CD4-positive, alpha-beta T cell treated with Interleukin-12 subunit alpha and Interleukin-12 subunit beta, for 1 hour (primary cell): ENCODE data around the gene TP53BP2.

Source experiments
- DNase-seq: peaks from one replicate; pipeline ENCODE4 v3.0.0-alpha.2; 2020

TP53BP2 gene

DNA sequence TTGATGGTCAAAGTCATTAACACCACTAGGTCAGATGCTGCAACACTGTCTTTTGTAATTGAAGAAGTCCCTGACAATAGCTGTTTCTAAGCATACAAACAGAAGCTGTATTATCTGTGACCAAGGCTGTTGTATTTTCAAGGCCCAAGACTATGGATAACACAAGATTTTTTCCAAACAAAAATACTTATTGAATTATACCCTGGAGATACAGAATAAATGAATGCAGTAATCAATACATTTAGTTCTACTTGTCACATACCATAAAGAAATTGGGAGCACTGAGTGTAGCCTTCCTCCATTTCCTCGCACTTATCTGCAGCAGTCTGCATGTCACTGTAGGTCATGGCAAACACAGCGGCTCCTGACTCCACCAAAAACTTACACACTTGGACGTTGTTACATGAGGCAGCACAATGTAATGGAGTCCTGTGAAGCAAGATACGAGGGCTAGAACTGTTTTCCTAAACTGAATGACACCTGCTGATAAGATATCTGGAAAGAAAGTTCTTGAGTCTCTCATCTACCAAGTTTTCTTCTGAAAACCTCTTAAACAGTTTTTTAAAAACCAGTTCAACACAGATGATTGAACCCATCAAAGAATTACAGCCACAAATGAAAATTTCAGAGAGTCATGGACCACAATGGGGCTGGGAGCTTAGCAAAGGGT, 56.9 kb downstream of the TP53BP2 start:
- DNase-seq = no peak

DNA sequence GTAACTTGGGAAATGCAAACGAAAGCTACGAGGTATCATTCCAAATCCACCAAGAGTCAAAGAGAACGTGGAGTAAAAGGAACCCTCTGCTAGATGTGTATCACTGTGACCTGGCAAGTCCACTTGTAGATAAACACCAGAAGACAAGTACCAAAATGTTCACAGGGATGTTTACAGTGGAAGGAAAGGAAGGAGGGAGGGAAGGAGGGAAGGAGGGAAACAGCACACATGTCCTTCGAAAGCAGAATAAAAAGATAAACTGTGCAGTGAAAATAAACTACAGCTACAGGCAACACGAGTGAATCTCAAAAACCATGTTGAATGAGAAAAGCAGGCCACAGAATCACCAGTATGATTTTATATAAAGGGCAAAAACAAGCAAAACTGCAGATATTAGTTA, 59.9 kb downstream of the TP53BP2 start:
- no peak for DNase-seq

DNA sequence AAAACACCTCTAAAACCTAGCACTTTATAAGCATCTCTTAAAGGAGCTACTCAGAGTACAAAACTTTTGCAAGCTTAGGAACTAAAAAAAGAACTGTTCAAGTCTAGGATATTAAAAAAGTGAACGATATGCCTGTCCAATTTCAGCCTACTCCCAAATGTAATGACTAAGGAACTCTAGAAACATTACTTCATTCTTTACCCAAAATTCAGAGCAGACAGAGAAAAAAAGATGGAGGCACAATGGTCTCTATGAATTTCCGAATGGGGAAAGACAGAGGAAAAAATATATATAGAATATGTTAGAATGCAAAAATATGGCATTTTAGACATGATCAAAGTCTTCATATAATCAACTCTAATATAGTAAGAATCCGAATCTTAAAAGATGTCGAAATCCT, 61.2 kb downstream of the TP53BP2 start:
- DNase-seq = no peak

DNA sequence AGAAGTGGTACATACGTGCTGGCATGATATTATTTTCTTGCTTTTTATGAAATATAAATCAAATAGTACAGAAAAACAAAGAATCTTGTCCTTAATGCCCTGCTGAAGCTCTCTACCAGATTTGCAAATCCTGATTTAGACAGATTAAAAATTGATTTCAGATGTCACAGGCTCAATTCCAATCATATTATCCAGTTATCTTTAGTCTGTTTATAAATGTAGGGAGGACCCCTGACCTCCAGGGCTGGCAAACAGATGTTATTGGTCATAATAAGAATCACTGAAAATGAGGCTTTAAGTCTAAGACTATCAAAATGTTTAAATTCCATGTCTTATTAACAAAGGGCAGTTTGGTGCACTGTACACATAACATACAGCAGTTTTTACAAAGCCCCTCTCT, 62.1 kb downstream of the TP53BP2 start:
- no peak for DNase-seq

DNA sequence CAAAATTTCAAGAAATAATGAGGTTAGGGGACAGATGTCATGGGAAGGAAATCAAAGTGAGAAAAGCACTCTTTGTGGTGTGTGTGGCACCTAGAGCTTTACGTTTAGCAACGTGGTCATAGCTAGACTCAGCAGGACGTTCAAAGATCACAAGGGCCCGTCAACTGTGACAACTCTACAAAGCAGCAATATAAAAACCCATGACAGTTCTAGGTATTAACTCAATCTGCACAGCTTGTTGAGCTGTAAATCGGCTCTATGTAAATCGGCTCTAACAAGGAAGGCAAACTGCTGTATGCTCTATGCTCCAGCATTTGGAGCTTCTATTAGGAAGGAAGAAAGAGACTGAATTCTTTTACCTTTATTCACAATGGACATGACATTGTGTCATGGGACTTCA, 64.8 kb downstream of the TP53BP2 start:
- DNase-seq = no peak

DNA sequence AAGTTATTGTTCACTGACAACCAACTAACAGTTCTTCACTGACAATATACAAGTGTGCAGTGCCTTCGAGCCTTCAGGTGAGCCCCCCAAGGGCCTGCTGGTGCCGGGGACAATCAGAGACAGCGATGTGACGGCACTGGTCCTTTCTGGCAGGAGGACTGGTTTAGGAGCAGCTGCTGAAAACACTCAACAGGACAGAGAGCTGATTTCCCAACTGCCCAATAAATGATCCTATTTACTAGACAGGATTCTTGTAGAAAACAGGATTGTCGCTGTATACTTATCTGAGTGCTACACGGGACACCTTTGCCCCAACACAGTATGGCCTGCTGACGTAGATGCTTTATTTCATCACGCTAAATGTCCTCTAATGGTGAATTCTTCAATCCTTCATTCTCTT, 65.4 kb downstream of the TP53BP2 start:
- no peak for DNase-seq

DNA sequence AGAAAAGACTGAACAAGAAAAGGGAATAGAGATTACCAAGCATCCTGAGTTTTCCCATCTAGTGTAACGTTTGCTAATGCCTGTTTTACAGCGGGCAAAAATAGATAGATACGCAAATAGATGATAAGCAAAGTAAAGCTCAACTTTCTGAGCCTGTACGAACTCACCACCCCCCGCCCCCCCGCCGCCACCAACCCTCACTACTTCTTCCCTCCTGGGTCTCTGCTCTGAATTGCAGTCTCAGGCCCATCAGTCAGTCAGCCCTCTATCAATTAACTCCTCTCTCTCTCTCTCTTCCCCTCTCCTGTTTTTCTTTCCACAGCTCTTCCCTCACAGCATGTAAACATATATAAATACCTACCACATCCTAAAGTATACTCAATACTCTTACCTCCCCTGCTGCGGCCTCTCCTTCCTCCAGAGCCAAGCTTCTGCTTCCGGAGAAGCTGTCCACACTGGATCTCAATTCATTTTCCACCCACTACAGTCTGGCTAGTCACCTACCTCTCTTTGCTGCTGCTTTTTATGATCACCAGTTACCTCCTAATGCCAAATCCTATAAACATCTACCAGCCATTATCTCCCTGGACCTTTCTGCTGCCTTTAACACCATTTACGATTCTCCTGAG, 68.8 kb downstream of the TP53BP2 start:
- no peak for DNase-seq

DNA sequence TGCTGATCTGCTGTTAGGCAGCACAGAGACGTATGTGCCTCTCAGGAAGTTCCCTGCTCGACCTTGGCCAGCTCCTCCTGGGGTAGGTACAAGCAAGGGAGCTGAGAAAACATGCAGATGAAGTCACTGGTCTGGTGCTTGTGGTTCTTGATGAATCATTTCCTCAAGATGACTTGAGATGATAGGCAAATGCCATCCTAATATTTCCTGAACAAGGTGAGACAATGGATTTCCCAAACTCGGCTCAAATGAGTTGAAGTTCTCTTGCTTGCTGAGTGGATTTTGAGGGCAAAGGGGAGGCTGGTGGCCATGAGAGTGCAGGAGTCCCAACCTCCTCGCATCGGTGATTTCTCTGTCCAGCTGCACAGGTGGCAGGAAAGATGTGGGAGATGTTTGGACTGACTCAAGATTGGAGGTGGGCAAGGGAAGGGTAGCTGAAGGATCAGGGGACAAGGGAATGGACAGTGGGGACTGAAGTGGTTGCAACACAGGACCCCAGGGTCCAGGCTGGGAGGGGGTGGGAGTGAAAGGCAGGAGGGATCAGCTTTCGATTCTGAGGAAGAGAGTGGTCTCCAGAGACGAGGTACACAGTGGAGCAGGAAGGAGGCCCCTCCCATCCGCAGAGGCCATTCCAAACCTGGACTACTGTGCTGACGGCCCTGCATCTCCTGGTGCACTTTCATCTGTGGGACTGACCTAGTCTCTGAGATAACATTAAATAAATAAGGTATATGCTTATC, 69.5 kb downstream of the TP53BP2 start:
- DNase-seq = peak; percentile 37

DNA sequence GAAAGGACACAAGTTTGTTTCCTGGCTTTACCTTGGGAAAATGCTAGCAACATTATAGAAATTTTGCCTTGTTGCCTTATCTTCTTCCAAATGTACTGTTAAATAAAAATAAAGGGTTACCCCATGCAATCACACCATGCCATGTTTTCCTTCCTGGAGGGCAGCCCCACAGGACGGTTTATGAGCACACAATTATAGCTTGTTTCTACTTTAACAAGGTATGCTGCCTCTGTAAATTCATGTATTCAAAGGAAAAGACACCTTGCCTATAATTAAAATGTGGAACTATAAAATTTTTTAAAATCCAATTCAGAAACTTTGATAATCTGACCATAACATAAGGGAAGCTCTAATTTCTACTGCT, 70.1 kb downstream of the TP53BP2 start:
- DNase-seq = no peak

DNA sequence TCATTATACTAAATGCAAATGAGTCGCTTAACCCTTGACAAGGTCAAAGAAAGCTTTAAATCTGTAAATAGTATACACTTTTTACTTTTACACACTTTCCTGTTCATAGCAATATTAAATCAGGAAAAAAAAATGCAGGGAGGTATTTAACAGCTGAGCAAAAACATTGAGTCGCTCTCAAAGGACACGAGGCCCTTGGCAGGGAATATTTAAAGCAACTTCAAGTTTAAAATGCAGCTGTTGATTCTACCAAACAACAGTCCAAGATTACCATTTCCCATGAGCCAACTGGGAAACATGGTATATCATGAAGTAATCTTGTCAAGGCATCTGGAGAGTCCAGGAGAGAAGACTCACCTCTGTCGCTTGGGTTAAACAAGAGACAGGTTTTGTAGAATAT, 70.7 kb downstream of the TP53BP2 start:
- no peak for DNase-seq

DNA sequence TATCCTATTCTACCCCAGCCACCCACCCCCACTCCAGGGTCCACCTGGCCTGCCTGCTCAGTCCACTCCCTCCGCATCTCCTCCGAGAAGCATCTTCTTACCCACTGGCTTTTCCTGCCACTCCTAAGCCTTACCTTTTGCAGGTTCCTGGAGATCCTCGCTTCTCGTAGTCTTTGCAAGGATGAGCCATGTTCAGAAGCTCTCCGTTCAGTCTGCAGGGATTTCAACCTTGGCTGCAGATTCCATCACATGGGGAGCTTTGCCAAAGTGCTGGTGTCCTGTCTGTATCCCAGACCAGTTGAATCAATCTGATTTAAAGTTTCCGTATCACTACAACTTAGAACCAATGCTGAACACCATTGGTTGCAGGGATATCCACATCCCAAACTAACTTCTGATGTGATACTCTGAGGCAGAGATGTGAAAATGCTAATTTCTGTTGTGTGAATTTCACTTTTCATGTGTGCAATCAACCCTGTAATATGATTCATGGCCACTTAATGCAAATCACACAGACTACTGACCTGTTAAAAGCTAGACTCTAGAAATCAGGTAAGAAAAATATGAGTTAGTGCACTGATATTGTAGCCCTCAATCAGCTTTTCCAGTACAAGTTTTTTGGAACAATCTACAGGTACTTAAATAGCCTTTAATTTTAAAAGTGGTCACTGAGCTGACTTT, 71.5 kb downstream of the TP53BP2 start:
- DNase-seq = no peak

DNA sequence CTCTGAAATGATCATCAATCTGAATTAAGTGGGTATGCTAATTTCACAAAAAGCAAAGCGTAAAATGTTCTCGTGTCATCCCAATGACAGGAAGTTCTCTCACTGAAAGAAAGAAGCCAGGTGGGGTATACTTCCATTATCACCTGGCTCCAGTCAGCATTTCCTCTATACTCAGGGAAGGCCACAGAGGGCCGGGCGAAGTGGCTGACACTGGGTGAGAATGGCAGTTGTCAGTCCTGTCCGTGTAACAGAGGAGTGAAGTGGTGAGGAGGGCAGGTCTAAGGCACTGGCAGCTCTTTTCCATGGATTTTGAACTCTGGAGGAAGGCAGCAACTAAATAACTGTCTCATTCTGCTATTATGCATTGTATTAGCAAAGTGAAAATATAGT, 73.0 kb downstream of the TP53BP2 start:
- DNase-seq = no peak

DNA sequence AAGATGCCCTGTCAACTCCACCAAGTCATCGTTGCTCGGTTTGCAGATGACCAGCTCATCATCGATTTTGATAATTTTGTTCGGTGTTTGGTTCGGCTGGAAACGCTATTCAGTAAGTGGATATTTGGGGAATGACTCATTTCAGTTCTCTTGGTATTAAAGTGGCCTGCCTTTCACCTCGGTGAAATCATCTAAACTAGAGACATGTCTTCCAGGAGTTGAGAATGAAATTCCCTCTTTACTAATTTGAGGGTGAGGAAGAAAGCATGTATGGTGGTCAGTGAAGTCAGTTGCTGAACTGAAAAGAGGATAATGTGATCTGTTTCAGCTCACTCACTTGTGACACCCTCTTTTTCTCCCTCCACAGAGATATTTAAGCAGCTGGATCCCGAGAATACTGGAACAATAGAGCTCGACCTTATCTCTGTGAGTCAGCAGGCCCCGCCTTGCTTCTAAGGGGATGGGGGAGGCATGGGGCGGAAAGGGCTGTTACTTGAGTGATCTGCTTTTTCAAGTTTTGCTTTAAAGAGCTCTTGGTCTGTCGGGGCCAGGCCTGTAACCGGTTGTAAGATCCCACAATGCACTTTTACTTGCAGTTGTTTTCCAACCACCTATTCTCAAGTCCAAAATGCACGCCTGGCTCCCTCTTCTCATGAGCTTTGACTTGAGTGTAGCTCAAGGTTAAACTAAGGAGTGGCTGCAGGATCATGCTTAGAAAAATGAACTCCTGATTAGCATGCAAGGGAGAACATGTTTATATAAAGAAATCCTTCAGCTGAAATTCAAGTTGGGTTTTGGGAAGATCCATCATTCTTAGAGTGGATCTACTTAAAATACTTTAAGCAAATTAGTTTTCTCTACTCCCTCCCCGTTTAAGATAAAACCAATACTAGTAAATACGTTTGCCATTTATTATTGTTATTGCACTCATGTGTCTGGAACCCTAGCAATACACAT, 73.7 kb downstream of the TP53BP2 start:
- DNase-seq = no peak

DNA sequence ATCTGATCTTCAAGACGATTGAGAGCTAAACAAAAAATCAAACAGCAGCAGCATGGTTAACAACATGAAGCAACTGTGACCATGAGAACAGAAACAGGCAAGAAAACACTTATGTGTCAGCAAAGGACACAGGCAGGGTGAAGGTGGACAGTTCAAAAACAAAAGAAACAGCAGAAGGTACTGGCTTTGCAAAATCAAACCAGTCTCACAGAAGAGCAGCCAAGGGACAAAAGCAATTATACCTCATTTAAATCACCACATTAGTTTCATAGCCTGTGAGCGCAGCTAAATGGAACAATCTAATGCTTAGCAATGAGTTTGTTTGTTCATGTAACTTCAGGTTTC, 74.3 kb downstream of the TP53BP2 start:
- no peak for DNase-seq

DNA sequence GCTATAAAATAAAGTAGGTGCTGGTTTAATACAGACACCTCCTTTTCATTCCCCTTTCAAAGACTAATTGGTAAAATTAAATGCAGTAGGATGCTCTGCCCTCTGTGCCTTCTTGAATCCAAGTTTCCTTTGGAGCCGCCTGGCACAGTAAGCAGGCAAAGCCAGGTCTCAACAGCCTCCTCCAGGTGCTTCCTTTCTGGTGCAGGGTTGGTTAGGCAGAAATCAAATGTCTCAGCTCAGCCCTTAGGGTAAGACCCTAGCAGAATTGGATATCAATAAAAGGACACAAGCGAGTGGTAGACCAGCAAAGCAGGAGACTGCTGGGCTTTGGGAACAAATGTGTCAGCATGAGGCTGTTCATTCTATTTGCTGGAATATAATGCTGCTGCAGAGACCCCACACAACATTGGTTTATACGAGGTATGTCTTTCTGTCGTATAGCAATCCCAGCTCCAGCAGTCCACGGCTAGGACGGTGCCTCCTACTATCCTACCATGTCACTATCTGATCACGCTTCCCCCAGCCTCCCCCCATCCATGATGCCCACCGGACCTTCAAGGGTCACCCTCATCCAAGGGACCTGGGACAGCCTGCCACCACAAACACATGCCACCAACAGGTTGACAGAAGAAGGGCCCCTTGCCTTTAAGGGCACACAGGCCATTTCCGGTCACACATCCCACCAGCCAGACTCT, 75.0 kb downstream of the TP53BP2 start:
- no peak for DNase-seq

DNA sequence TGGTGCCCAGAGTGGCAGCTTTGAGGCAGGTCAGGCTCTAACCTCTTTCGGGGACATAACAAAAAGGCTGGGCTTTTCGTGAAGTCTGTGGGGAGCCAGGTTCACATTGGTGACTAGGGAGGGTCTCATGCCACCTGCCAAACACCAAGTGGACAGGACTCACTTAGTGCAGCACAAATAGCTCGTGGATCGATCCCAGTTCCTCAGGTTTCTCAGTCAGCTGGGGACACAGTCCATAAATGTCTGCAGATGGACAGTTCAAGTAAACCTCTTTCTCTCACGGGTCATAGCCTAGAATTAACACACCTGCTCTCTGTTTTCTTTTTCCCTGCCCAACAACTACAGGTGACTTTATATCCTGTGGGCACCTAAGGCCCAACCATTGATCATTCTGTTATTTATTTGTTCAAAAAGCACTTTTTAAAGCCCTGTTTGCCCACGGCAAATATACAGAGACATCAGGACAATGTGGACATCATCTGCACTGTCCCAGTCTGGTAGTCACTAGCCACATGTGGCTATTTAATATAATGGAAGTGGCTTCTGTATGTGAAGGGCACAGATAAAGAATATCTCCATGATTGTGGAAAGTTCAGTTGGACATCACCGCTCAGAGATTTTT, 79.9 kb downstream of the TP53BP2 start:
- no peak for DNase-seq

DNA sequence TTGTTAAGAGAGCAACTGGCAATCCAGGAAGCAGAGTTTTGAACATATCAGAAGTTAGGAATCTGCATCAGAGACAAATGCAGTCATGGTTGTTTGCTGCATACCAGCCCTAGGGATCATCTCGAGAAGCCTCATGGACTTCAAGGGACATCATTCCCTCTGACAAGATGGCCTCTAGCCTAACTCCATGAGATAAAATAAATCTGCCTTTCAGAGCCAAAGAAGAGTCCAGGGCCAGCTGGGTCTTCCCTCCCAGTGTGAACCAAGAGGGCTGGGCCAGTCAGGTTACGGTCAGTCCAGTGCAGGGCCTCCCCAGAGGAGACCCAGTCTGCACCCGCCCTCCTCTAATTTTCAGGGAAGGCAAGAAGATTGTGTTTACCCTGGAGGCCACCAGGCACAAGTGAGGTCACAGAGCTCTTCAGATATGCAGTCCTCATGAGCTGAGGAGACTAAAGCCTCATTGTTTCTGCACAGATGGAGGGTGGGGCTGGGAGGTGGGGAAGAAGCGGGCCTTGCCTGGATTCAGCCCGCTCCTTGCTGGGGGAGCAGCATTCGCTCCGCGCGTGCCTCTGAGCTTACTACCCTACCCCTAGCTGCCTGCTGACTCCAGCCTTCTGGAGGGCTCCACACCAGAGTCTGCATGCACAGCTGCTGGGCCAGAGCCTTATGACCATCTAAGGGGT, 80.6 kb downstream of the TP53BP2 start:
- DNase-seq = no peak

DNA sequence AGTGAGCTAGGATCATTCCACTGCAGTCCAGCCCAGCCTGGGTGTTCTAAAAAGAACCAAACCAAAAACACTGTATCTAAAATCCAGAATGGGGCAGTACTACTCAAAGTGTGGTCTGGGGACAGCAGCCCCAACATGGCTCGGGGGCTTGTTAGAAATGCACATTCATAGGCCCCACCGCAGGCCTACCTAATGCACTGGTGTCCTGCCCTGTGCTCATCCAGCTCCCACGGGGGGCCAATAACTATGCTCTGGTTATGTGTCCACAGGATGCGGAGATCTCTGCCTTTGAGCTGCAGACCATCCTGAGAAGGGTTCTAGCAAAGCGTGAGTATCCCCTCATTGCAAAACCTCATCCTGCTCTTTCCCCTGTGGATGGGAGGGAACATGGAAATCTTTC, 81.9 kb downstream of the TP53BP2 start:
- DNase-seq = no peak

DNA sequence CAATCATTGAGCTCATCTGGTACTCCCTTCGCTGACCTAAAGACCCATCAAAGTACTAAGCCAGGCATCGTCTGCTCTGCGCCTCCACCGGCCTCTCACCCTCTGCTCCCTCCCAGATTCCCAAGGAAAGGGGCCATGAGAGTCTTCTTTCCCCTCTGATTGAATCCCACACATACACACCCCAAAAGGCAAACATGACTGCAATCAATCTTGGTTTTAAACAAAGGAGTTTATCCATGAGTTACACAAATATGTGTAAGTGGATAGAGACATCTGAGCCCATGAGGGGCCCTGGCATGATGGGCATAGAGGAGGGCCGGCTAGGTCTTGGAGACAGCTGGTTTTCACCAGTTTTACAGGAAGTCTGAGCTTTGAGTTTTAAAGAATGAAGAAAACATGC, 82.5 kb downstream of the TP53BP2 start:
- DNase-seq = no peak

DNA sequence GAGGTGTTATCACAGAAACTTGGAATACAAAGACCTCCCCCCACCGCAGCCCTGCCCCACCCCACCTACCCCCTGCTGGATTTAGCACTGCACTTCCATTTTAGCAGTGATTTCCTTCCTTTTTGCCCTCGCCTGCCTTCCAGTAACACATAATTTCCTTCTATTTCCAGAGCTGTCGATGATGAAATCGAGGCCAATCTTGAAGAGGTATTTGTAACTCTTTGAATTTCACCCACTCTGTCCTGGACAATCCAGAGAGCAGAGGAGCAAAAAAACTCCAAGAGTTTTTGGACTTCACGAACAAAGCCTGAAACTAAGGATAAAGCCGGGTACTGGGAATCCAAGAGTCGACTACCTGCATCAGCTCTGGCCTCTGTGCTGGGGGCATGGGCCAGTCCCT, 84.3 kb downstream of the TP53BP2 start:
- DNase-seq = no peak

DNA sequence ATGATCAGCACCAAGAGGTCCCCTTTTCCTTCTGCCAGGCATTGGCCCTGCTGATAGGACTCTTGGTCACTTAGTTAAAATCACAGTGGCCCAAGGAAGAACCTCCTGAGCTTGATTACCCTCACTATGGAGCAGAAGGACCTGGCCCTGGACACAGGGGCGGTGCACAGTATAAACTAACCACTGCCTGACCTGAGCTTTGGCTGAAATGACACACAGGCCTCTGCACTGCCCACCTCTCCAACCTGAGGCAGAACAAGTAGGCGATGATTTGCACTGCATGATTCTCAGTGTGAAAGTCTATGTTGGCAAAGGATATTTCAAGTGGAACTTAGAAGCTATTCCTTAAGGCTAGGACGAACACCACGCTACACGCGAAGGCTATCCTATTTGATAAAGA, 84.9 kb downstream of the TP53BP2 start:
- DNase-seq = no peak
